HG02610 (cell line): ENCODE data around the gene DHRS13.
A peak's percentile ranks its signal among the peaks of the same experiment; 100 is the strongest.

Experiments
- ATAC-seq: cut with Tn5 transposase; IDR thresholded peaks from one replicate; pipeline ENCODE4 v1.9.1; 2021; ENCODE audit warnings: mild to moderate bottlenecking, moderate library complexity; ENCODE audit not compliant: unreplicated experiment

The DHRS13 gene

GRCh38 chr17:28902819-28903545 is at the start of gene DHRS13:
TSS of gene DHRS13 (minus strand) at chr17:28903079. CDS start at chr17:28902944, 135 bp downstream.
- ATAC-seq = peak; percentile 89

GRCh38 chr17:28951991-28952975 is 49.4 kb upstream of the DHRS13 start:
- peak; percentile 62 for ATAC-seq

- ATAC-seq = peak; percentile 51
Observed at GRCh38 chr17:28951428-28951990, 48.6 kb upstream of the DHRS13 start, which contains the start of gene PHF12. TSS of gene PHF12 (minus strand) at chr17:28951518. CDS start at chr17:28950960, 558 bp downstream.

GRCh38 chr17:28950752-28951427 is 48.0 kb upstream of the DHRS13 start:
- no peak for ATAC-seq

GRCh38 chr17:28950017-28950751 is 47.3 kb upstream of the DHRS13 start:
- no peak for ATAC-seq

GRCh38 chr17:28949185-28950016 is 46.5 kb upstream of the DHRS13 start:
- ATAC-seq = no peak

GRCh38 chr17:28948873-28949184 is 46.0 kb upstream of the DHRS13 start:
- no peak for ATAC-seq

- ATAC-seq = no peak
Observed at GRCh38 chr17:28948342-28948741, 45.5 kb upstream of the DHRS13 start.

GRCh38 chr17:28947639-28948038 is 44.8 kb upstream of the DHRS13 start:
- ATAC-seq = no peak

- no peak for ATAC-seq
Observed at GRCh38 chr17:28946239-28946638, 43.4 kb upstream of the DHRS13 start.

- ATAC-seq = no peak
Observed at GRCh38 chr17:28944862-28945741, 42.2 kb upstream of the DHRS13 start.

- no peak for ATAC-seq
Observed at GRCh38 chr17:28944343-28944742, 41.5 kb upstream of the DHRS13 start.

- ATAC-seq = no peak
Observed at GRCh38 chr17:28942925-28943324, 40.0 kb upstream of the DHRS13 start.

GRCh38 chr17:28941251-28941650 is 38.4 kb upstream of the DHRS13 start:
- ATAC-seq = no peak

- no peak for ATAC-seq
Observed at GRCh38 chr17:28940675-28941074, 37.8 kb upstream of the DHRS13 start.

GRCh38 chr17:28940142-28940541 is 37.3 kb upstream of the DHRS13 start:
- no peak for ATAC-seq

- no peak for ATAC-seq
Observed at GRCh38 chr17:28938552-28938951, 35.7 kb upstream of the DHRS13 start.

- ATAC-seq = no peak
Observed at GRCh38 chr17:28937044-28937729, 34.3 kb upstream of the DHRS13 start.
